GM20431 (cell line): ENCODE measurements around the gene ZFYVE9.
"Not testable (repeated sequence)": the region's sequence is repeated elsewhere in the genome, so short reads cannot be mapped to it uniquely, and the experiment has no call there.

ENCODE experiments used
- in situ Hi-C: fragments of 300-500 bp; cut with MseI, MboI; formaldehyde crosslinking; loops from one replicate; pipeline ENCODE4 v1.15.0; 2020; ENCODE audit warnings: low sequenced_read_pairs; ENCODE audit not compliant: unreplicated experiment

ZFYVE9 gene

DNA sequence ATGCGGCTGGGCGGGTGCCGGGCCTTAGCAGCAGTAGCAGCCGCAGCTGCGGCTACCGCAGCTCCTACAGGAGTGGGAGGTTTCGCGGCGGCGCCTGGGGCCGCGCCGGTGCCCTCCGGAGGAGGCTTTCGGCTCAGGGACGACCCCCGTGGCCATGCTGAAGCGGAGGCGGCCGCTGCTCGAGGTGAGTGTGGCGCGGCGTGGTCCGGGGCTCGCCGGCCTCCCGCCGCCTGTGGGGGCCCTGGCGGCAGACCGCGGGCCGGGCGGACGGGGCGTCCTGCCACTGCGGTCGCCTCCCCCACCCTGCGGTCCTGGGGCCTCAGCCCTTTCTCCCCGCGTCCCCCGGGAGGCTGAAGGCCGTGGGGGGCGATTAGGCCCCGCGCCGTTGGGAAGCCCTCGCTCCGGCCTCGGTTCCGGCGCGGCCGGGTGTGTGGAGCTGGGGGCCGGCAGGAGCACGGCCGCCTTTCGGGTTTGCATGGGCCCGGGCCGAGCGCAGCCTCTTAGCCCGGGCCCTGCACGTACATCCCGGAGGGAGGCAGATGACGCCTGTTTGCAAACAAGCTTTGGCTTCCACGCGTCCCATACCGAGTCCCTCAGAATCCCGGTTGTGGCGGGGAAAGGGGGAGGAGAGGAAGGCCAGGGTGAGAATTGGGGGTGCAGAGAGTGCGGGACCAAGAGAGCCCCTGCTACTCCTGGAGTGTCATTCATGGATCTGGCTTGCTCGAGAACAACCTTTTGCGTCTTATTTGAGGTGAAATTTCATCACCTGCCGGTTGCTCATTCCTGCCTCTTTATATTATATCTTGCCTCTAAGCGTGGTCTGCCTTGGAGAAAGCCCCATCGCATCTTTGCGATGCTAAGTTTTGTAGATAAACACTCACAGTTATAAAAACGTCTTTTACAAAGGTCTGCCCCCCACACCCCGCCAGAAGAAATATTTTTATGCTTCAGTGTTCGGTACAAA is 613 bp downstream of the ZFYVE9 start:
- in situ Hi-C loops, result loop anchor here (25.0 kb wide), 2 partner anchors 145 to 545 kb away; partner anchors contain the start of gene COA7

GRCh38 chr1:52145137-52145536 is 3.2 kb downstream of the ZFYVE9 start:
- in situ Hi-C loops, result loop anchor here (25.0 kb wide), 2 partner anchors 142 to 542 kb away; partner anchors contain the start of gene COA7

DNA sequence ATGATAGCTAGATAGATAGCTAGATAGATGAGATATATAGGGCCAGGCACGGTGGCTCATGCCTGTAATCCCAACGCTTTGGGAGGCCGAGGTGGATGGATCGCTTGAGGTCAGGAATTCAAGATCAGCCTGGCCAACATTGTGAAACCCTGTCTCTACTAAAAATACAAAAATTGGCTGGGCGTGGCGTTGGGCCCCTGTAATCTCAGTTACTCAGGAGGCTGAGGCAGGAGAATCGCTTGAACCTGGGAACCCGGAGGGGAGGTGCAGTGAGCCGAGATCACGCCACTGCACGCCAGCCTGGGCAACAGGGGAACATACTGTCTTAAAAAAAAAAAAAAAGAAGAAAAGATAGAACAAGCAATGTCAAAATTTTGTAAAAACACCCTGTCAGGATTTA is 8.6 kb downstream of the ZFYVE9 start:
- in situ Hi-C loops, result not testable (repeated sequence)

GRCh38 chr1:52150946-52151345 is 9.1 kb downstream of the ZFYVE9 start:
- in situ Hi-C loops, result no loop called here

GRCh38 chr1:52152572-52152971 is 10.7 kb downstream of the ZFYVE9 start:
- in situ Hi-C loops, result no loop called here

GRCh38 chr1:52153010-52153409 is 11.1 kb downstream of the ZFYVE9 start:
- in situ Hi-C loops, result no loop called here

- in situ Hi-C loops, result no loop called here
Measured at GRCh38 chr1:52153898-52154297, 12.0 kb downstream of the ZFYVE9 start.

DNA sequence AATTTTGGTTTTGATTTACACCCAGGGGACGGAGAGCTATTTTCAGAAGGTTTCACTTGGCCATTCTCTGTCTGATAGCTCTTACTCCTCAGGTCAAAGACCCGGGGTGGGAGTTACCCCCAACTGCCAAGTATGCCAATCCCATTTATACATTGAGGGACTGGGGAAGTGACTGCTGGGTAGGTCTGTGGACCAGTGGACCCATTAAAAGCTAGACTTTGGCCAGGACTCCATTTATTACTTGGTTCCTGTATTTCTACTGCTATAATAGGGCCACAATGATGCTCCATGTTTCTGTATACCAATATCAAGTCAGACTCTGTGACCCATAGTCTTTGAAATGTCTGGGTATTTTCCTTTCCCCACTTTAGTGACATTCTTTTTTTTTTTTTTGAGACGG is 14.6 kb downstream of the ZFYVE9 start:
- in situ Hi-C loops, result no loop called here

GRCh38 chr1:52157582-52157981 is 15.7 kb downstream of the ZFYVE9 start:
- in situ Hi-C loops, result no loop called here

GRCh38 chr1:52158218-52158617 is 16.3 kb downstream of the ZFYVE9 start:
- in situ Hi-C loops, result no loop called here

DNA sequence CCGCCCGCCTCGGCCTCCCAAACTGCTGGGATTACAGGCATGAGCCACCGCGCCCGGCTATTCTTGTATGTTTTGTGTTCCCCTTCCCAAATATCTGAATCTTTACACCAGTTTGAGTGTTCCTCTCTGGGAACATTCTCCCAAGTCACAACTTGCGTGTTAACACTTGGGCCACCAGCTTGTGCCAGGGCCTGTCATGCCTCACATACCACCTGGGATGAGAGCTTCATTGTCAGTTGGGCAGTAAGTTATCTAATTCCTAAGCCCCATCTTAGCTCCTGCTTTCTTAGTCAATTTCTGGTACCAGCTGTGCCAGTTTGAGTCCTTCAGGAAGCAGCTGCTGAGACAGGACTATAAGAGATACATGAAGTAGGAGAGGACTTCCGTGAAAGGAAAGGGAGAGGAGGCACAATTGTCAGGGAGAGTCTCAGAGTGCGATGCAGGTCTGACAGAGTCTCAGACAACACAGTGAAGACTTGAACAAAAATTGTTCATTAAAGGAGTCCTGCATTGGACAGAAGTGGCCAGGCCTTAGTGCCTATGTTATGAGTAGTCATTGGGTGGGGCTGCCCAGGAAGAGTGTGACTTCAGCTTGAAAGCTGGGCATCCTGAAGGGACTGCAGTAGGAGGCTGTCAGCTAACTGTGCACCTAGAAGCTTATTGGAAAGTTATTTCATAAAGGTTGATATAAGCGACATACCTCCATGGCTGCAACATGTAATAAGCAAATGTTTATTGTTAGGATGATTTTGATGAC is 17.3 kb downstream of the ZFYVE9 start:
- in situ Hi-C loops, result no loop called here

DNA sequence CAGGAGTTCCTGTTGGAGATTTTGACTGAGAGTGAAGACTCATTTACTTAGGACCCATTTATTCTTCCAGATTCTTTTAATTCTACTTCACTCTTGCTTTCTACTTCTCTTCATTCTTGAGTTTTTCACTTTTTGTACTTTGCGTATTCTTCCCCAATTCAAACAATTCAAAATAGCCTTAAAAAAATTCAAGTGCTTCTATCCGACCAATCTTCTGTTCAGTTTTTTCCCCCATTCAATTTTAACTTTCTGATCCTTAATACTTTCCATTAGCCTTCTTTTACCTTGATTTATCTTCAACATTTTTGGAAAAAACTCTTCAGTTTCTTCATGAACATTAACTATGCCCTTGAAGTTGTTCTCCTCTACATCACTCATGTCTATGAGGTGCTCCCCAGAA is 21.1 kb downstream of the ZFYVE9 start:
- in situ Hi-C loops, result no loop called here

DNA sequence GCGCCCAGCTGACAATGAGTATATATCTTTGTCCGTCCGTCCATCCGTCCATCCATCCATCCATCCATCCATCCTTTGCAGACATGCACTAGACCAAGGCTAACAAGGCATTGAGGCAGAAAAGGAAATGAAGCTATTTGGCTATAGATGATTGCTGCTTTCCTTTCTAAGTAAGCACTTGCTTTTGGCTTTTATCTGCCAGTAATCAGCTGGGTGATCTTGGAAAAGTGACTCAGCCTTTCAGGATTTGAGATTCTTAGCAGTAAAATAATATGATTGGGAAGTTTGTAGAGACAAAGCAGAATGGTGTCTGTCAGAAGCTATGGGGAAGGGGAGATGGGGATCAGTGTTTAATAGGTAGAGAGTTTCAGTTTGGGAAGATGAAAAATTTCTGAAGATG is 22.7 kb downstream of the ZFYVE9 start:
- in situ Hi-C loops, result no loop called here

DNA sequence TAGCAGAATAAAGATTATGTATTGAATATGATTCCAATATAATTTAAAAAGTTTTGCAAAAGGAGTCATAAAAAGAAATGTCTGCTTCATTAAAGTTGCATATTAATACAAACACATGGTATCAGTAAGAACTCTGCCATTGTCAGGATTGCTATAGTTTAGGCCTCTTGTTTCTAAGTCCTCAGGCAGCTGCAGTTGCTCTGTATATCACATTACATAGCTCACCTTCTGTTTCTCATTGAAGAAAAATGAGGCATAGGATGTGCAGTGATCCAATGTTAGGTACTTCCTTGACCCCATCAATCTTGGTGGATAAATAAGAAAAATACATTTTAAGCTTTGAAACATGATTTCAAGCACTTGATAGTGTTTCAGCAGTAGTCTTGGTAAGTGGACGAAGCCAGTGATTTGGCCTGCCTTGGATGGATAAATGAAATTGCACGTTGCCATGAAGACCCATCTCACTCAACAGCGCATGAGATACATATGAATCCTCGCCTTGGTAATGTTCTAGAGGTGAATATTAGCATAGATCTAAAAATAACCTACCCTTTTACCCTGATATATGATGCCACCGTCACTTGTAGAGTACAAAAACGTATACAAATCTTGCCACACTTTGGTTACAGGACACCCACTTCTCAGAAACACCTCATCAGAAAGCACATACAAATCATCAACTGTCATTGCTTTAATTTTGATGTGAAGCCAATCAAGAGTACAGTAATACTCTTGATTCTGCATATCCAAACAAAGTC is 25.3 kb downstream of the ZFYVE9 start:
- in situ Hi-C loops, result no loop called here

- in situ Hi-C loops, result no loop called here
Measured at GRCh38 chr1:52168373-52169080, 26.6 kb downstream of the ZFYVE9 start.

GRCh38 chr1:52171149-52171548 is 29.3 kb downstream of the ZFYVE9 start:
- in situ Hi-C loops, result not testable (repeated sequence)

- in situ Hi-C loops, result no loop called here
Measured at GRCh38 chr1:52179073-52179472, 37.2 kb downstream of the ZFYVE9 start.

- in situ Hi-C loops, result no loop called here
Measured at GRCh38 chr1:52180176-52180575, 38.3 kb downstream of the ZFYVE9 start.

DNA sequence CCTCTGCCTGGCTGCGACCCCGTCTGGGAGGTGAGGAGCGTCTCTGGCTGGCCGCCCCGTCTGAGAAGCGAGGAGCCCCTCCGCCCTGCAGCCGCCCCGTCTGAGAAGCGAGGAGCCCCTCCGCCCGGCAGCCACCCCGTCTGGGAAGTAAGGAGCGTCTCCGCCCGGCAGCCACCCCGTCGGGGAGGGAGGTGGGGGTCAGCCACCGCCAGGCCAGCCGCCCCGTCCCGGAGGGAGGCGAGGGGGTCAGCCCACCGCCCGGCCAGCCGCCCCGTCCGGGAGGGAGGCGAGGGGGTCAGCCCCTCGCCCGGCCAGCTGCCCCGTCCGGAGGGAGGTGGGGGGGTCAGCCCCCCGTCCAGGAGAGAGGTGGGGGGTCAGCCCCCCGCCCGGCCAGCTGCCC is 39.9 kb downstream of the ZFYVE9 start:
- in situ Hi-C loops, result not testable (repeated sequence)

DNA sequence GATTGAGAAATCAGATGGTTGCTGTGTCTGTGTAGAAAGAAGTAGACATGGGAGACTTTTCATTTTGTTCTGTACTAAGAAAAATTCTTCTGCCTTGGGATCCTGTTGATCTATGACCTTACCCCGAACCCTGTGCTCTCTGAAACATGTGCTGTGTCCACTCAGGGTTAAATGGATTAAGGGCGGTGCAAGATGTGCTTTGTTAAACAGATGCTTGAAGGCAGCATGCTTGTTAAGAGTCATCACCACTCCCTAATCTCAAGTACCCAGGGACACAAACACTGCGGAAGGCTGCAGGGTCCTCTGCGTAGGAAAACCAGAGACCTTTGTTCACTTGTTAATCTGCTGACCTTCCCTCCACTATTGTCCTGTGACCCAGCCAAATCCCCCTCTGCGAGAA is 40.4 kb downstream of the ZFYVE9 start:
- in situ Hi-C loops, result not testable (repeated sequence)
